Stimulated activated CD8-positive, alpha-beta memory T cell treated with anti-CD3 and anti-CD28 coated beads, Interleukin-7, amount 100 ng/mL, for 1 hour (primary cell): ENCODE data around the gene ANKLE2.
"Not testable (repeated sequence)": the region's sequence is repeated elsewhere in the genome, so short reads cannot be mapped to it uniquely, and the experiment has no call there.

ENCODE experiments used
- DNase-seq, 2 donors: peaks; one replicate each; pipeline ENCODE4 v3.0.0-alpha.2; 2020; ENCODE audit warnings: low read depth in 2 of 2

The ANKLE2 gene

DNA sequence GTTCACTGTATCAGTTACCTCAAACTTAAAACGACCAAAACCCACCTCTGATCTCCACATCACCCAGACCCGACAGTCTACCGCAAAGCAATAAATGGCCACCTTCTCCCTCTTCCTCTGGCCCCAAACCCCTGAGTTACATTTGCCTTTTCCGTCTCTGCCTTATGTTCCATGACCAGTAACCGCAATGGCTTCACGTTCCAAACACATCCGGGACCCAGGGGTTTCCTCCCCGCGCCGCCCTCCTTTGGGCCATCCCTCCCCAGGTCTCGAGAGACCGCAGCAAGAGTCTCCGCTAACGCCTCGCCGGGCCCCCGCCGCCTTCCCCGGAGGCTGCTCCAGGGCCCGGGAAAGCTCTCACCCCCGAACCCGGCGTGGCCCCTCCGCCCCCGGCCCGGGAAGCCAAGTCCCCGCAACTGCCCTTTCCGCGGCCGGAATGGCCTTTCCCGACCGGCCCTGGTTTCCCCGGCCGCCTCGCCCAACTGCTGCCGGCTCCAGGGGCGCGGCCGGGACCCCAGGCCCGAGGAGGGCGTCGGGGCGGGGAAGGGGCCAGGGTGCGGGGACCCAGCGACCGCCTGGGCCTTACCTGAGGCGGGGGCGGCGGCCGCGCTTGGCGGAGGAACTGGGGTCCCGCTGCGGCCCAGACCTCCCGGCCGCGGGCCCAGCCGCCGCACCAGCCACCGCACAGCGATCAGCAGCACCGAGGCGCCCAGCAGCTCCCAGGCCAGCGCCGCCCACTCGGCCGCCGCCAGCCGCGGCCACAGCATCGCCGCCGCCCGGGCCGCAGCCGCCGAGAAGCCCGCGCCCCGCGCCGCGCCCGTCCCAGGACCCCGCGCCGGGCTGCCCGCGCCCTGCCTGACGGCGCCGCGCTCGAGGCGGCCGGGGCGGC lies at the start of gene ANKLE2:
ANKLE2 (minus strand) TSS at position 801 of the 889 bp plus-strand sequence; CDS start at position 767, 34 bp downstream.
- DNase-seq, result peak; percentile 54 to 56

DNA sequence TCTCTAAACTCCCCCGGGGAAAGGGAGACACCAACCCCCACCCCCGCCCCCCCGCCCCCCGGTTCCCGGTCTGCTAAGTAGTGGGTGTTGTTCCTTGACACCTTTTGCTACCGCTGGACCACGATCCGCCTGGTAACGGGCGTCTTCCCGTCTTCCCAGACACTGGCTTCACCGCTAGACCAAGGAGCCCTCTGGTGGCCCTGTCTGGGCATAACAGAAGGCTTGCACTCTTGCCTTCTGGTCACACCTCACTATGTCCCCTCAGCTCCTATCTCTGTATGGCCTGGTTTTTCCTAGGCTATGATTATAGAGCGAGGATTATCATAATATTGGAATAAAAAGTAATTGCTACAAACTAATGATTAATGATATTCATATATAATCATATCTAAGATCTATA lies 47.8 kb upstream of the ANKLE2 start:
- DNase-seq, result not testable (repeated sequence)

DNA sequence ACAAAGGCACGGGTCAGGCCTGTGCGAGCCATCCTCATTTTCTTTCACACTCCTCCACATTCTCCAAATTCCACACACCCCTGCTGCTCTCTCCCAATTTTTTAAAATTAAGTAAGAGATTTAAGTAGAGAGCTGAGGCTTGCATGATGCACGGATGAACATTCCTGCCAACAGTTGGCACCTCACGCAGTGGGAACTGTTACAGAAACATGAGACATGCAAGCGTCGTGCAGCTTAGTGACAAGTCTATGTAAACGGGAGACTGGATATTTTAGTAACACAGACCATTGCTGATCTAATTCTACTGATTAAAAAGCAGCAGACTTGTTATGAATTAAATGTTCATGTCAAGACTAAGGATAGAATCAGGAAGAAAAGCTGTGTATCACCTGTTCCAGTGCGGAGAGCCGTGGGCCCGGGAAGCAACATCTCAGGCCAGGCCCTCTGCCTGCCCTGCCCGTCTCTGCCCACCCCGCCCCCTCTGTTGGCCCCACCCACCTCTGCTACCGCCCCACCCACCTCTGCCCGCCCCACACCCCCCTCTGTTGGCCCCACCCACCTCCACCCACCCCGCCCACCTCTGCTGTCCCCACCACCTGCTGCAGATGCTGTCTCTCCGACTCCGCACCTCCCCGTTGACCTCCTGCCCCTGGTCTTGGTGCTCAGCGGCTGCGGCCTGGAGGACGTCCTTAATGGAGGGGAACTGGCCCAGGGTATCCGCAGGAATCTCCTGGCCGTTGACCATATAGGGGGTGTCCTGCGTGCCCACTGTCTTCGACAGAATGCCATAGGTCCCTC lies 45.9 kb upstream of the ANKLE2 start:
- no peak for DNase-seq

DNA sequence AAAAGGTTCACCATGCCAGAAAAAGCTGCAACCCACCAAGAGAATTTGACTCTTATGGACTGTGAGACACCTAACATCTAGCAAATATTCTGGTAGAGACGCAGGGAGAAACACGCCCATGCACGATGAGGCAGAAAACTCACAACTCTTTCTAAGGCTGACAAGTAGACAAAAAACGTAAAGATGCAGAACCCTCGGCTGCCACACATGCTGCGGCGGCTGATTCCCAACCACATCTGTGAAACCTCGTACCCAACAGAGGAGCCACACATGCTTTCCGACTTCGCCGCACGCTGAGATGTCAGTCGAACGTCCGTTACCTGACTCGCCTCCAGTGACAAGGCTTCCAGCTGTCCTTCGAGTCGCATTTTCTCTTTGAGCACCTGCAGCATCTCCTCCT lies 45.2 kb upstream of the ANKLE2 start:
- DNase-seq, result no peak

DNA sequence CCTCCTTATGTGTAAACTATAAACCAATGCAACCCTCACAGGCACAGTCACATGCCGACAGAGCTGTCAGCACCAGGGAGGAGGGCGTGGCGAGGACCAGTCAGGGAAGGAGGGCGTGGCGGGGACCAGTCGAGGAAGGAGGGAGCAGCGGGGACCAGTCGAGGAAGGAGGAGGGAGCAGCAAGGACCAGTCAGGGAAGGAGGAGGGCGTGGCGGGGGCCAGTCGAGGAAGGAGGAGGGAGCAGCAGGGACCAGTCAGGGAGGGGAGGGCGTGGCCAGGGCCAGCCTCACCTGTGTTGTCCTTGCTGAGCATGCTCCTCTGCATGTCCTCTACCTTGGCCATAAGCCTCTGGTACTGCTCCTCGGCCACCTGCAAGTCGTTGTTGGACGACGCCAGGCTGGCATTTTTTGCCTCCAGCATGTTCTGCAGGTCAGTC lies 42.8 kb upstream of the ANKLE2 start:
- DNase-seq, result no peak

DNA sequence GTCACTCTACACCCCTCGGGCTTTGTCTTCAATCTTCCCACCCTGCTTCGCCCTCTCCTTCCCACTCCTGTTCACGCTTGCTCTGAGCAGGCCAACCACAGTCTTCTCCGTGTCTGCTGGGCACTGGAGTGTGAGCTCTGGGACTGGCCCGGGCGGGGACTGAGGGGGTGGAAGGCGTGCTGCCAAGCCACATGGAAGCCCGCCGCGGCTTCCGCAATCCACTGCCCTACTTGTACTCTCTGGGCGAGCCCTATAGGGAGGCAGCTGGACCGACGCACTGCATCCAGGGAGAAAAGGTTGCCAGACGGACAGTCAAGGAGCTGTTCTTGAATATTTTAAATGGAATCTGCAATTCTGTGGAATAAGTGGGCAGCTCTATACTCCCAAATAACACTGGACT lies 42.3 kb upstream of the ANKLE2 start:
- no peak for DNase-seq

DNA sequence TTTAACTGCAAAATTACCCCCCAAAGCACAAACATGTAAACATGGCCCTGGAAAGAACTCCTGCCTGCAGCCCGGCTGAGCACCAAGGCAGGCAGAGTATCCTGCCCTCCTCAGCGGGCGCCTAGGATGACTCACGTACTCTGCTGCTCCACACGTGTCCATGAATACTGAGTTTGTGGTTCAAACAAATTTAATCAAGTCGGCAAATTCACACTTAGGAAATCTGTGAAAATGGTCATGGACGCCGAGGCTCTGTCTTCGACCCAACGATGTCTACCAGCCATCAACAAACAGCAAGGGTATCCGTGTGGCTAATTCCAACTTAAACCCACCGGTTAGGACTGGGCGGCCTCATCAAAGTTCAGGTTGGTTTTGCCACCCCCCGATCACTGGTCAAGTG lies 41.5 kb upstream of the ANKLE2 start:
- DNase-seq, result no peak

DNA sequence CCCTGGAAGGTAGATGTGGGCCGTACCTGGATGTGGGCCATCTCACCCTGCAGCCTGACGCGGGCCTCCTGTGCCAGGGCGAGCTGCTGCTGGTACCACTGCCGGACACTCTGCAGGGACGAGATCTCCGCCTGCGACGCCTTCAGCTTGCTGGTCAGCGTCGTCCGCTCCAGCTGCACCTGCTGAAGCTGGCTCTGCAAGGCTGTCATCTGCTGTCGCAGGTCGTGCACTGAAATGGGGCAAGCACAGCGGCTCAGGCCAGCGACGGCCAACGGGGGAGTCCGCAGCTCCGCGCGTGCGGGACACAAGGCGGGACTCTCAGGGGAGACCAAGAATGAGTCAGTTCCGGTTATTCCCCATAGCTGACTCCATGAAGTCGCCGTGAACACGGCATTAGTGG lies 40.1 kb upstream of the ANKLE2 start:
- no peak for DNase-seq

DNA sequence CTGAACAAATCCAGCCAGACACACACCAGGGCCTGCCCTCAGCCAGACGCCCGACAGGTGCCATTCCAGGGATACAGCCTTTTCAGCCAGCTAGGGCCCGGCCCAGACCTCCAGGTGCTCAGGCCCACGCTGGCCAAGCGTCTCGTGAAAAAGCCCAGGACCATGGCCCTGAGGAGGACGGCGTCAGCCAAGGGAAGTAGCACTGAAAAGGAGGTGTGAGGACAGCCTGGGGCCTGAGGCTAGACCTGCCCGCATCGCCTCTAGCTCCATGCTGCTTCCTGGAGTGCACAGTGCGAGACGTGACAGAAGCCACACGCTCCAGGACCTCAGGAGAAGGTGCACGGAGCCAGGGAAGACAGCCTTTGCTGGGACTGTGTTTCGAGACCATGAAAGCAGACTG lies 37.2 kb upstream of the ANKLE2 start:
- DNase-seq, result no peak

DNA sequence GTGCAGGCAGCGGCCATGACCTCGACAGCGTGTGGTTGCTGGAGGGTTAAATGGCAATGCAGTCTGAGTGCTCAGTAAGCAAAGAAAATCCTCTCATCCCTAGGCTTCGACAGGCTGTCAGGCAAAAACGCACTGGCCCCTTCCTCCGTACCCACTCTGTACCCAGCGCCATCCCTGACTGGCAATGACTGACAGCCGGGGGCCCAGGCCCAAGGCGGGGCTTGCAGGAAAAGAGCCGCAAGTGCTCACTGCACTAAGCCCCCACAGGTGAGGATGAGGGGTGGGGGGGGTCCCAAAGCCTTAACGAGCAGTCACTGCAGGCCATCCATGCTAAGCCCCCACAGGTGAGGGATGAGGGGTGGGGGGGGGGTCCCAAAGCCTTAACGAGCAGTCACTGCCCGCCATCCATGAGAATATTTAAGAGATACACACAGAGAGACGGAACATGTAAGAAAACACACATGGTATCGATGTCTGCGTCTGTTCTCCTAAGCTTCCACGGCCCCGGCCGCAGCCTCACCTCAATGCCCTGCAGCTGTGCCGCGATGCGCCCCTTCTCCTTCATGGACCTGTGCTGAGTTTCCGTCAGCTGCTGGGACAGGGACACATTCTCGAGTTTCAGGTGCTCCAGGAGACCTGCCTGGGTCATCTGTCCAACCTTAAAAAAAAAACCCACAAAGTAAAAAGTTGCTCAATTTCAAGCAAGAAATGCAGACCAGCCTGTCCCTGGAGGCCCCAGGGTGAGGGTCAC lies 36.4 kb upstream of the ANKLE2 start:
- DNase-seq, result no peak

DNA sequence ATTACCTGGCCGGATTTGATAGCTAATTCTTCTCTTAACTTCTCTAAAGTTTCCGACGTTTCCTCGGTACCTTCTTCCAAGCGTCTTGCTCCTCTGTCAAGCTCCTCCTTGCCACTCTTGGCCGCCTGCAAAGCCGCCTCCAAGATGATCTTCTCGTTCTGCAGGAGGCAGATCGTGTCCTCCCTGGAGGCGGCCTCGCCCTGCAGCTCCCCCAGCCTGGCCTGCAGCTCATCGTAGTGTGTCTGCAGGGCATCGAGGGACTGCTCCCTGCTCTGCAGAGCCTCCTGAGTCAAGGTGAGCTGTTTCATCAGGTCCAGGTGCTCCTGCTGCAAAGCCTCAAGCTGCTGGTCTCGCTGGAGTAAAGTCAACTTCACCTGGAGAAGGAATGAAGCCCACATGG lies 34.2 kb upstream of the ANKLE2 start:
- no peak for DNase-seq

DNA sequence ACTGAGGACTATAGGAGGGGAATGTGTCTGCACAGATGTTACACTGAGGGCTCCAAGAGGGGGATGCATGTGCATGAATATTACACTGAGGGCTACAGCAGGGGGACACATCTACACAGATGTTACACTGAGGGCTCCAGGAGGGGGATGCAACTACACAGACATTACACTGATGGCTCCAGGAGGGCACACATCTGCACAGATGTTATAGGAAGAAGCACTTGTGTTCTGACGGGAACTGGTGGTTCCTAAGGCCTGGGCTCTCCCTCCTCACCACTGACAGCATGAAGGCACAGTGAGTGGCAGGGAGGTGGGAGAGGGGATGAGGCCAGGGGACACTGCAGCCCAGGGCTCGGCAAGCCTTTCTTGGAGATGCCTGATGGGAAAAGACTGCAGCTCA lies 30.3 kb upstream of the ANKLE2 start:
- DNase-seq, result not testable (repeated sequence)

DNA sequence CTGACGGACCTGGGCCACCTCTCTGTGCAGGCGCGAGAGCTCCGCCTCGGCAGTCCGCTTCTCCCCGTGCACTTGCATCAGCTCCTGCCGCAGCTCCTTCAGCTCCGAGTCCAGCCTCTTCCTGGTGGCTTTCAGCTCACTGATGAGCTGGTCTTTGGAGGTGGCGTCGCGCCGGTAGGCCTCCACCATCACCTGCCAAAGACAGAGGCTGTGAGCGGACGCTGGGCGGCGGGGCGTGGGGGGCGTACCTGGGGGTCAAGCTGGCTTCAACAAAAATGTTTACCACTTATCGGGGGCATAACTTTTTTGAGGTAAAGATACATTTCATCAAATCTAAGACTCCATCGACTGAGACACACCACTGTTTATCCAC lies 27.5 kb upstream of the ANKLE2 start:
- DNase-seq, result no peak

DNA sequence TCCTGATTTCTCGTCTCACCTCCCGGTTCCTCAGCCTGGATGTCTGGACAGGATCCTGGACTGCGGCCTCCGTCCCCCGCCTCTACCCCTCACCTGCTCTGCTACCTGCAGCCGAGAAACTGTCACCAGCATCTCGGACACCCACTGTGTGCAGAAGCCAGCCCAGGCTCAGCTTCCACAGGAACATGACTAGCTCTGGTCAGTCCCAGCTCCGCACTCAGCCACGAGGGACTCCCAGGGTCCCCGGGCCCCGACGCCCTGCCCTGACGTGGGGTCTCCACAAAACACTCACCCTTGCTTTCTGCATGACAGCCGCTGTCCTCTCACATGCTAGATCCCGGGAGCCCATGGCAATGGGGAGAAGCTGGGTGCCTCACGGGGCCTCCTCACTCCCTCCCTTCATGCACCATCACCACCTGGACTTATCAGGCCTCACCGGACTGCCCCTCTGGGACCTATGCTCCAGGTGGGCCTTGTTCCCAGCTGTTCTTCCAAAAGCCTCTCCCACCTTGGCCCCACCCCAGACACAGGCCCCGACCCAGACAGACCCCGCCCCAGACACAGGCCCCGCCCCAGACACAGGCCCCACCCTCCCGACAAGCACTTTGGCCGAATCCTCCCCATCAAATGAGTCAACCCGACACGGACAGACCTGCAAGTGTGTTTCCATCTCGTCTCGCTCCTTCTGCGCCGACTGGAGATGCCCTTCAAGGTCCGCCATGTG lies 26.9 kb upstream of the ANKLE2 start:
- no peak for DNase-seq

DNA sequence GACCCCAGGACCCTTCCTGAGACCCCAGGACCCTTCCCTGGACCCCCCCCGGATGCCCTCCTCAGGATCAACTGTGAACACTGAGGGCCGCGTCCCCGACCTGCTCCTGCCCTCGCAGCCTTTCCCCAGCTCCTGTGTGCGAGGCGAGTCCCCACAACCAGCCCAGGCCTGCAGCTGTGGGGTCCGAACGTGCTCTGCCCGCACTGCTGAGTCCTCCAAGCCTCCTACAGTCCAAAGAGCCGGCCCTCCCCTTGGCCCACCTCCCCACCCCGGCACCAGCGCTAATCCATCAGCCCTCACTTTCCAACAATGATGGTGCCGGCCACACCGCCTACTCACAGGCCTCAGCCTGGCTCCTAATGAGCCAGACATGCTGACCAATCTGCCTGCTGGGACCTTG lies 26.2 kb upstream of the ANKLE2 start:
- no peak for DNase-seq

DNA sequence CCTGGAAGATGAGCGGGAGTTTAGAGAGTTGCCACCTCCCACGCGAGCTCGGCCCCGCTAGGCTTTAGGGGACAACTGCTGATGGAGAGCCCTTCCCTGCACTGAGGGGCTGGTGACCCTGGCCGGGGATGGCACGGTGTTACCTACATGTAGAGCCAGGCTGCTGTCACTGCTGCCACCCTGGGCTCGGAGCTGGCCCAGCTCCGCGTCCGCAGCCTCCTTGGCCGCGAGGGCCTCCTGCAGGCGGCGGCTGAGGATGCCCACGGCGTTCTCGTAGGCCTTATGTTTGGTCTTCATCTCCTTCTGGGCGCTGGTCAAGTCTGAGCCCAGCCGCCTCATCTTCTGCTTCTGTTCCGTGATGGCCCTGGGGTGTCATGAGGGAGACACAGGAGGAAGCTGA lies 24.6 kb upstream of the ANKLE2 start:
- DNase-seq, result no peak

DNA sequence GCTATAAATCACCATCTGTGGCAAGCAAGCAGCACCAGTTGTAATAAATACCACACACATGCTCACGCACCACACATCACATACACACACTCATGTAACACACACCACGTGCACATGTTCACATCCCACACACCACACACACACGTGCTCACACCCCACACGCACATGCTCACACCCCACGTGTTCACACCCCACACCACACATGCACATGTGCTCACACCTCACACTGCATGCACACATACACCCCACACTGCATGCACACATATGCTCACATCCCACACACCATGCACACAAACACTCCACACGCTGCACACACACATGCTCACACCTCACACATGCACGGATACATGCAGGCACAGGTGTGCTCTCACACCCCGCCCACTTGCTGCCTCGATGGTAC lies 22.9 kb upstream of the ANKLE2 start:
- DNase-seq, result no peak

DNA sequence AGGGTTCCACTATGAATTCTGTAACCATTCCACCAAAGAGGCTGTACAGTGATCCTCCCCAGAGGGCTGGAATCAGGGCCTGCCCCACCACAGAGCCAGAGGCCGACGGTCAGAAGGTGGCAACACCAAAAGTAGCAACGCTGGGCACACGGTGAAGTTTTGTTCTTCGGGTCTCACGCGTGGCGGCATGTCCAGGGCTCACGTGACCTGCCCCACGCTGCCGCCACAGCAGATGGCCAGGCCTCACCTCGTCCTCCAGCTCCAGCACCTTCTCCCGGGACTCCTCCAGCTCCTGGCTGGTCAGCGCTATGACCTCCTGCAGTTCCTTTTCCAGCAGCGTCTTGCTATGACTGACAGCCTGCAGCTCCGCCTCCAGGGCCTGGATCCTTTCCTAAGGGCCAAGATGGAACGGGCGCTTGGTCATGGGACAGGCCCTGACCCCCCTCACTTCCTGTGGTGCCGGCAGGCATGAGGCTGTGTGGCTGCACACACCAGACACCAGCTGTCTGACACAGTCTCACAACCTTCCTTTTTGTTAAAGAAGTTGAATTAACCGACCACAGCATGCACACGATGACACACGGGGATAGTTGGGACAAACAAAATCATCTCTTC lies 22.4 kb upstream of the ANKLE2 start:
- DNase-seq, result no peak

DNA sequence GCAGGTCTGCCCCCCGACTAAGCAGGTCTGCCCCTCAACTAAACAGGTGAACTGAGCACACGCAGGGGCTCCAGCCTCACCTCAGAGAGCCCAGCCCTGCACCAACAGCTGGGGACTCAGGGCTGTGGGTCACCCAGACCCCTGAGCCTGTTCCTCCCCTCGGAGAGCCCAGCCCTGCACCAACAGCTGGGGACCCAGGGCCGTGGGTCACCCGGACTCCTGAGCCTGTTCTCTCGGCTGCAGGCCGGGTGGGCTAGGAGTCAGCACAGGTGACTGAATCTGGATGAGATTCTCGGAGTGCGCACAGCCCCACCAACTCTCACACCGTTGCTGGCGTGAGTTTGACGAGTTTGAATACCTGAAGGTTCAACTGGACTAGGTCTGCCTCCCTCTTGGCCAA lies 20.3 kb upstream of the ANKLE2 start:
- no peak for DNase-seq

DNA sequence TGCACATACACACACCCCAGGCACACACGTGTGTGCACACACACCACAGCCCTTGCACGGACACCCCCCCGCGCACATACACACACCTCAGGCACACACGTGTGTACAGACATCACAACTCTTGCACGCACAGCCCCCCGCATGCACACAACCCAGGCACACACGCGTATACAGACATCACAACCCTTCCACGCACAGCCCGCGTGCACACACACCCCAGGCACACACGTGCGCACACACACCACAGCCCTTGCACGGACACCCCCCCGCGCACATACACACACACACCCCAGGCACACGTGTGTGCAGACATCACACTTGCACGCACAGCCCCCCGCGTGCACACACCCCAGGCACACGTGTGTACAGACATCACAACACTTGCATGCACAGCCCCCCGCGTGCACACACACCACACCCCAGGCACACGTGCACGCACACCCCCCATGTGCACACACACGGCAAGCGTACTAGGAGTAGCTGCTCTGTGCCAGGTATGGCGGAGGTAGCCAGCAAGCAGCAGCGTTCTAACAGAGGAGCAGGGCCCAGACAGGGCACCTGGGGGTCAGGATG lies 18.2 kb upstream of the ANKLE2 start:
- no peak for DNase-seq

DNA sequence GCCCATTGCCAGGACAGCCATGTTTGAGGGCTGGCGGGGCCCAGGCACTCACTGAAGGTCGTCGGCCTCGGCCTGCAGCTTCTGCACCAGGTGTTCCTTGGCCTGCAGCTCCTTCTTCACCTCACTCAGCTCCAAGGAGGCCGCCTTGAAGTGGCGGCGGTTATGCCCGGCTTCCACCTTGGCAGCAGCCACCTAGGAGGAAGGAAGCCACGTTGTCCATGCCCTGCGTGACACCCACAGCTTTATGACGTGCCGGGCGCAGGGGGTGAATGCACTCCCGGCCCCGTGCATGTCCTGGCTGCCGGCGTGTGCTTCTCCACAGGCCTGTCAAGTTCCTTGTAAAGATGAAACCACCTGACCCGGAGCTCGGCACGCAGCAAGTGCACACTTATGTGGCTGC lies 16.0 kb upstream of the ANKLE2 start:
- no peak for DNase-seq
